ENCODE measurements around the gene DPP8. TPM values are rescaled to one million over a fixed set of nuclear protein-coding genes. Genes with fewer than 3 reads are reported as not detected.

Gene DPP8
- polyA plus RNA-seq, 1 donor from 2014 or later, result 18.6 TPM

DNA sequence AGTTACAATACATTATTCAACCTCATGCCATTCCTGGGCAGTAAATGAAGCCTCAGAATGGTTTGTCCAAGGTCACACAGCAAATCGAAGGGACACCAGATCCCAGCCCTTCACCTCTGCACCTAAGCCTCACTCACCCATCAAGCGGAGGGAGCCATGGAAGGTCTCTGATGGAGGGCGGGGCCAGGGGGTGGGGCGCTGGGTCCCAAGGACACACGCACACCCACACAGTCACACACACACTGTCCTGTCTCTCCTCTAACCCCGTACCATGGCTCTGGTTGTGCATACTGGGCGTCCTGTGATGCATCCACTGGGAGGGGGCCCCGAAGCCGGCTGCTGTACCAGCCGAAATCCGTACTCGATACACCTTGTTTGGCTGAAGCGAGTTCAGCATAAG lies 124.4 kb downstream of the DPP8 start:
- Histone ChIP-seq H3K27me3 (ENCODE audit: insufficient read depth, low read depth, low read length) (no peaks in the 10 kb centered on the region), H3K27ac (ENCODE audit: low read length) (no peak overlapping the region), H3K9ac (ENCODE audit: low read length) (no peak overlapping the region), H3K9me3 (ENCODE audit: low read length) (no peaks in the 10 kb centered on the region), H3F3A (ENCODE audit: insufficient read depth, low read length, poor library complexity, severe bottlenecking) (no peaks in the 10 kb centered on the region), H3K79me2 (replicated peaks; ENCODE audit: insufficient read depth, low read length) (no peaks in the 10 kb centered on the region), H3K4me3 (ENCODE audit: low read length) (no peak overlapping the region), H4K20me1 (ENCODE audit: insufficient read depth) (no peaks in the 10 kb centered on the region), H2AFZ (ENCODE audit: low read depth, low read length) (no peak overlapping the region), H3K36me3 (ENCODE audit: insufficient read depth, low read length) (no peaks in the 10 kb centered on the region), H3K4me2 (ENCODE audit: low read length) (no peak overlapping the region), H3K9me2 (ENCODE audit: insufficient read depth, low read length) (no peaks in the 10 kb centered on the region)
- TF ChIP-seq POLR2AphosphoS5 (IDR thresholded peaks at IDR 0.05), result no peak
- TF ChIP-seq CTCF (IDR thresholded peaks at IDR 0.05; ENCODE audit: poor library complexity, severe bottlenecking), result no peak
- TF ChIP-seq RAD21 (conservative IDR thresholded peaks at IDR 0.05), result no peak
- no peak for TF ChIP-seq TAF1 (IDR thresholded peaks at IDR 0.05; ENCODE audit: low read depth)
- no peak for TF ChIP-seq SMC3 (conservative IDR thresholded peaks at IDR 0.05; ENCODE audit: poor library complexity)
- TF ChIP-seq, protein P1, sequence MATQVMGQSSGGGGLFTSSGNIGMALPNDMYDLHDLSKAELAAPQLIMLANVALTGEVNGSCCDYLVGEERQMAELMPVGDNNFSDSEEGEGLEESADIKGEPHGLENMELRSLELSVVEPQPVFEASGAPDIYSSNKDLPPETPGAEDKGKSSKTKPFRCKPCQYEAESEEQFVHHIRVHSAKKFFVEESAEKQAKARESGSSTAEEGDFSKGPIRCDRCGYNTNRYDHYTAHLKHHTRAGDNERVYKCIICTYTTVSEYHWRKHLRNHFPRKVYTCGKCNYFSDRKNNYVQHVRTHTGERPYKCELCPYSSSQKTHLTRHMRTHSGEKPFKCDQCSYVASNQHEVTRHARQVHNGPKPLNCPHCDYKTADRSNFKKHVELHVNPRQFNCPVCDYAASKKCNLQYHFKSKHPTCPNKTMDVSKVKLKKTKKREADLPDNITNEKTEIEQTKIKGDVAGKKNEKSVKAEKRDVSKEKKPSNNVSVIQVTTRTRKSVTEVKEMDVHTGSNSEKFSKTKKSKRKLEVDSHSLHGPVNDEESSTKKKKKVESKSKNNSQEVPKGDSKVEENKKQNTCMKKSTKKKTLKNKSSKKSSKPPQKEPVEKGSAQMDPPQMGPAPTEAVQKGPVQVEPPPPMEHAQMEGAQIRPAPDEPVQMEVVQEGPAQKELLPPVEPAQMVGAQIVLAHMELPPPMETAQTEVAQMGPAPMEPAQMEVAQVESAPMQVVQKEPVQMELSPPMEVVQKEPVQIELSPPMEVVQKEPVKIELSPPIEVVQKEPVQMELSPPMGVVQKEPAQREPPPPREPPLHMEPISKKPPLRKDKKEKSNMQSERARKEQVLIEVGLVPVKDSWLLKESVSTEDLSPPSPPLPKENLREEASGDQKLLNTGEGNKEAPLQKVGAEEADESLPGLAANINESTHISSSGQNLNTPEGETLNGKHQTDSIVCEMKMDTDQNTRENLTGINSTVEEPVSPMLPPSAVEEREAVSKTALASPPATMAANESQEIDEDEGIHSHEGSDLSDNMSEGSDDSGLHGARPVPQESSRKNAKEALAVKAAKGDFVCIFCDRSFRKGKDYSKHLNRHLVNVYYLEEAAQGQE (IDR thresholded peaks at IDR 0.05; ENCODE audit: borderline replicate concordance), result no peak
- no peak for TF ChIP-seq EZH2 (IDR thresholded peaks at IDR 0.05; ENCODE audit: borderline replicate concordance, insufficient read depth, low read length, poor library complexity, severe bottlenecking)
- TF ChIP-seq MXI1 (conservative IDR thresholded peaks at IDR 0.05; ENCODE audit: poor library complexity, severe bottlenecking), result no peak
- TF ChIP-seq EP300 (conservative IDR thresholded peaks at IDR 0.05; ENCODE audit: poor library complexity, severe bottlenecking), result no peak

Small RNAs within 50 kb of the gene (small RNA-seq; reads per million reads assigned to genes)
- gene AC105129.1 (0 reads per million in 3 experiments), gene RF00019 (0 to 1.2 (median 0) reads per million in 3 experiments), gene RNU6-19P (0 to 0.30 (median 0.03) reads per million in 3 experiments)

Other genes with a start within 250 kb of the DPP8 start
- gene PARP16, start 230.8 kb downstream of the DPP8 start, polyA plus RNA-seq, result 17.0 and 19.8 TPM in 2 replicates
- gene RNU5A-1, start 221.6 kb downstream of the DPP8 start, polyA plus RNA-seq, result not detected in 2 replicates
- not detected in 2 replicates for gene RNU5B-1, start 213.0 kb downstream of the DPP8 start, polyA plus RNA-seq
- 14.4 and 18.8 TPM in 2 replicates for gene IGDCC3, start 139.7 kb downstream of the DPP8 start, polyA plus RNA-seq
- 1.2 and 3.1 TPM in 2 replicates for gene IGDCC4, start 94.7 kb downstream of the DPP8 start, polyA plus RNA-seq
- 170 and 177 TPM in 2 replicates for gene HACD3, start 12.8 kb upstream of the DPP8 start, polyA plus RNA-seq
- gene INTS14, start 93.4 kb upstream of the DPP8 start, polyA plus RNA-seq, result 49.7 and 51.0 TPM in 2 replicates
- 0.20 and 0.72 TPM in 2 replicates for gene SLC24A1, start 104.2 kb upstream of the DPP8 start, polyA plus RNA-seq